T-helper 9 cell (primary cell): ENCODE results near the gene CMBL.
"Not testable (repeated sequence)": the region's sequence is repeated elsewhere in the genome, so short reads cannot be mapped to it uniquely, and the experiment has no call there.

ENCODE experiments used
- DNase-seq: peaks from one replicate; pipeline ENCODE4 v3.0.0-alpha.2; 2020

Gene CMBL

GRCh38 chr5:10283927-10284635 is 23.6 kb downstream of the CMBL start:
- DNase-seq, result peak; percentile 72

GRCh38 chr5:10279925-10280720 is 27.6 kb downstream of the CMBL start:
- no peak for DNase-seq

GRCh38 chr5:10279328-10279727 is 28.4 kb downstream of the CMBL start:
- no peak for DNase-seq

- DNase-seq, result no peak
These were observed 28.9 kb downstream of the CMBL start for GRCh38 chr5:10278658-10279279.

GRCh38 chr5:10277773-10278630 is 29.7 kb downstream of the CMBL start:
- no peak for DNase-seq

- DNase-seq, result no peak
These were observed 31.0 kb downstream of the CMBL start for GRCh38 chr5:10276691-10277090.

GRCh38 chr5:10275991-10276390 is 31.7 kb downstream of the CMBL start:
- no peak for DNase-seq

GRCh38 chr5:10275460-10275859 is 32.2 kb downstream of the CMBL start:
- DNase-seq, result no peak

GRCh38 chr5:10272875-10273209 is 34.9 kb downstream of the CMBL start:
- DNase-seq, result not testable (repeated sequence)

- no peak for DNase-seq
These were observed 35.4 kb downstream of the CMBL start for GRCh38 chr5:10272053-10272874.

- DNase-seq, result no peak
These were observed 39.6 kb downstream of the CMBL start for GRCh38 chr5:10268100-10268499.

- no peak for DNase-seq
These were observed 40.9 kb downstream of the CMBL start for GRCh38 chr5:10266839-10267238.

GRCh38 chr5:10266137-10266536 is 41.6 kb downstream of the CMBL start:
- no peak for DNase-seq

- no peak for DNase-seq
These were observed 42.2 kb downstream of the CMBL start for GRCh38 chr5:10265245-10266109.

GRCh38 chr5:10264604-10265003 is 43.1 kb downstream of the CMBL start:
- no peak for DNase-seq

GRCh38 chr5:10262995-10263394 is 44.7 kb downstream of the CMBL start:
- DNase-seq, result no peak

GRCh38 chr5:10262121-10262774 is 45.5 kb downstream of the CMBL start:
- DNase-seq, result no peak

GRCh38 chr5:10261065-10261464 is 46.6 kb downstream of the CMBL start:
- DNase-seq, result no peak

GRCh38 chr5:10259899-10260298 is 47.8 kb downstream of the CMBL start:
- no peak for DNase-seq

GRCh38 chr5:10257870-10258269 is 49.8 kb downstream of the CMBL start:
- DNase-seq, result no peak

- no peak for DNase-seq
These were observed 53.0 kb downstream of the CMBL start for GRCh38 chr5:10254686-10255085.
